Mucosa of rectum (tissue), 2 donors: ENCODE measurements around the gene LEMD3.
"Not testable (repeated sequence)": the region's sequence is repeated elsewhere in the genome, so short reads cannot be mapped to it uniquely, and the experiment has no call there.

Experiments used
- H3K27ac ChIP-seq, 2 donors: one replicate each; pipeline ENCODE4 v1.7.0; 2013; ENCODE audit warnings: inconsistent platforms in 2 of 2, low read depth in 2 of 2, low read length in 2 of 2
- H3K27me3 ChIP-seq, 2 donors: one replicate each; pipeline ENCODE4 v1.7.0; 2013; ENCODE audit warnings: low read length in 2 of 2; ENCODE audit not compliant: control insufficient read depth in 2 of 2, insufficient read depth in 2 of 2
- H3K36me3 ChIP-seq, 2 donors: one replicate each; pipeline ENCODE4 v1.7.0; 2013; ENCODE audit warnings: low read length in 2 of 2; ENCODE audit not compliant: control insufficient read depth in 2 of 2, insufficient read depth in 2 of 2
- H3K4me1 ChIP-seq, 2 donors: one replicate each; pipeline ENCODE4 v1.7.0; 2013; ENCODE audit warnings: low read length in 2 of 2, mild to moderate bottlenecking in 1 of 2; ENCODE audit not compliant: control insufficient read depth in 2 of 2, insufficient read depth in 2 of 2
- H3K4me3 ChIP-seq, 2 donors: one replicate each; pipeline ENCODE4 v1.7.0; 2013; ENCODE audit warnings: low read length in 2 of 2
- H3K9ac ChIP-seq, 2 donors: one replicate each; pipeline ENCODE4 v1.7.0; 2013; ENCODE audit warnings: low read length in 2 of 2, low read depth in 1 of 2, mild to moderate bottlenecking in 1 of 2
- H3K9me3 ChIP-seq, 2 donors: one replicate each; pipeline ENCODE4 v1.7.0; 2013; ENCODE audit warnings: low read length in 2 of 2; ENCODE audit not compliant: control insufficient read depth in 2 of 2
- donor health status: healthy.
- donor health status: Normal muscosa, but diverticular disease.

LEMD3 gene

GRCh38 chr12:65275627-65276026 is 106.2 kb downstream of the LEMD3 start:
- Histone ChIP-seq H3K4me1 (peaks cover 0 to 3% of the 10 kb centered on the region in 2 donors), H3K9me3 (no peaks in the 10 kb centered on the region), H3K9ac (no peak overlapping the region), H3K27ac (no peak overlapping the region), H3K4me3 (no peak overlapping the region), H3K36me3 (no peaks in the 10 kb centered on the region), H3K27me3 (peaks cover 9 to 24% of the 10 kb centered on the region in 2 donors)

GRCh38 chr12:65276916-65277530 is 107.6 kb downstream of the LEMD3 start:
- Histone ChIP-seq H3K36me3 (no peaks in the 10 kb centered on the region), H3K27me3 (peaks cover 9 to 24% of the 10 kb centered on the region in 2 donors), H3K4me3 (no peak overlapping the region), H3K9me3 (no peaks in the 10 kb centered on the region), H3K27ac (no peak overlapping the region), H3K9ac (no peak overlapping the region), H3K4me1 (peaks cover 0 to 3% of the 10 kb centered on the region in 2 donors)

DNA sequence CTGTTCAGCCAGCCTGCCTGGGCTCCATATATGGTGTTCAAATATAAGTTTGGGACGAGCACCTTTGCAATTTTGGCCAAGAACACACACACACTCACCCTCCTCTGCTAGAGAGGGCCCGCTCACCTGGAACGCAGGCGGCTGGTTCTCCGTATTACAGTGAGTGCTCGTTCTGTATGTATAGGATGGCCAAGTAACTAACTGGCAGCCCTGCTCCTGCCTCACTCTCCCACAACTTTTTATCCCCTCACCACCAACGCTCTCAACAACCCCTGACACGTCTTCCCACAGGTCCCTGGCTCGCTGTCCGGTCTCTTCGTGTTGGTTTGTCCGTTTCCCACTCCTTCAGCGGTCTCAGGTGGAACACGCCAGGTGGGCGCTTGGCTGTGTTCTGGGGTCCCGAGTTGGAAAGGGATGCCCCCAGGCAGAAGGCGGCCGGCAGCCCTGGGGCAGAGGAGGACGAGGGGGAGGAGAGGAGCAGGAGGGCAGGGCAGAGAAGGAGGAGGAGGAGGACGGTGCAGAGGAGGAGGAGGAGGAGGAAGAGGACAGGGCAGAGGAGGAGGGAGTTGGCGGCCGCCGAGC is 108.7 kb downstream of the LEMD3 start:
- no peak overlapping the region for H3K27ac ChIP-seq
- H3K9ac ChIP-seq: peak overlapping the region; percentile 29 to 44
- peaks cover 0 to 3% of the 10 kb centered on the region in 2 donors for H3K4me1 ChIP-seq
- H3K9me3 ChIP-seq: no peaks in the 10 kb centered on the region
- peak overlapping the region; percentile 64 to 70 for H3K4me3 ChIP-seq
- peaks cover 8 to 24% of the 10 kb centered on the region in 2 donors for H3K27me3 ChIP-seq
- no peaks in the 10 kb centered on the region for H3K36me3 ChIP-seq

DNA sequence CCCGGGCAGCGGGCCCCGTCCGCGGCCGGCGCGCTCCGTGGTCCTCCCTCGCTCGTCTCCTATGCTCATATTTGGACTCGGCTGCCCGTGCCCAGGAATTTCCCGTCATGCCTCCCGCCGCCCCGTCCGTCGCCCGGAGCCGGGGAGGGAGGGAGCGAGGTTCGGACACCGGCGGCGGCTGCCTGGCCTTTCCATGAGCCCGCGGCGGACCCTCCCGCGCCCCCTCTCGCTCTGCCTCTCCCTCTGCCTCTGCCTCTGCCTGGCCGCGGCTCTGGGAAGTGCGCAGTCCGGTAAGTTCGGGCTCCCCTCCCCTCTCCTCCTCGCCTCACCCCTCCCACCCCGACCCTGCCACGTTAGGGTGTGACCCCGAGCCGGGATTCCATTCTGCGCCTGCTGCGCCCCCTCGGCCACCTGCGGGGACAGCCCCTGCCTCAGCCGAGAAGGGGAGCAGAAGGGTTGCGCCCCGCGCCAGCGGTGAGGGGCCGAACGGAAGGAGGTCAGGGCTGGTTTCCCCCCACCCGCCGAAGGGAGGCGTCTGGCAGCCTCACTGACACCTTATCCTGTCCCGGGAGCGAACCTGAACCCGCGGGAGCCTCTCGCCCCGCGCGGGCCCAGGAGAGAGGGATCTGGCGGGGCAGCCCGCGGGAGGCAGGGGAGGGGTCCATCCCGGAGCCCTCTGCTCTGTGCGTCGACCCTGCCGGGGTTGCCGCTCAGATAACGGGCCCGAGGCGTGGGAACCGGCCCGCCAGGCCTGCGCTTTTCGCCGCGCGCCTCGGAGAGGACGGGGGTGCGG is 109.4 kb downstream of the LEMD3 start, which contains the start of gene MSRB3:
Gene MSRB3 (plus strand): TSS at position 108 of the 793 bp plus-strand sequence. CDS start 29,897 bp downstream, outside the sequence.
- Histone ChIP-seq H3K4me3 (peak within 1 kb of the TSS; percentile 64 to 70), H3K36me3 (no peaks in the 10 kb centered on the region), H3K27me3 (peaks cover 6 to 24% of the 10 kb centered on the region in 2 donors), H3K4me1 (peaks cover 0 to 3% of the 10 kb centered on the region in 2 donors), H3K9me3 (no peaks in the 10 kb centered on the region), H3K27ac (peak within 1 kb of the TSS; percentile 71 to 78), H3K9ac (peak within 1 kb of the TSS; percentile 48 to 67)

DNA sequence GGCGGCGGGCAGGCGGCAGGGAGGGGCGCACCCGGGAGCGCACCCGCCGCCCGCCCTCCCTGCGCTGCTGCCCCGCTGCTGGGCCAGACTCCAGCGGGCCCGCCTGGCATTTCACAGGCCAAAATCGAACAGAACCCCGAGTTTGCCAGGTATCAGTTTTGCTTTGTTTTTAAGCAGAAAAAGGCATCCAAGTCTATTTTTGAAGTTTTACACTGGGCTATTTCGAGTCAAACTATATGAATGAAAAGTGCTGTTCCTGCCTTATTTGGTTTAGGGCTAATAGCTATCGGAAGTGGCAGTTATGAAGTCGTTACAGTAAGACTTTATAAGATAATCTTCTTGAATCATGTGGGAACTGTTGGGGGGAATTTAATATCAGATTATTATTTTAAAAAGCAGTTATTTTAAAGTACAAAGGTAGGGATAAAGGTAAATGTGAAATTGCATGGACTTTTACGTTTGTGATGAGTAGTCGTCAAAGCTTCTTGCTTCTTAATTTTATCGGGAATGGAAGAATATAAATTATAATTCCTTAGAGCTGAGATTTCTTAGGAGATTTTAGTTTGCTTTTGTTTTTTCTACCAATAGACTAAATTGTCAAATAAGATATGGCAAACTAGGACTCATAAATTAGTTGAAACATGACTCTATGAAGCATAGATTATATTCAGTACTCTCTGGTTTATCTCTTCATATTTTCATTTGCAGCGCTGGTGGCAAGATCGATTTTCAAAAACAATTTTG is 110.2 kb downstream of the LEMD3 start:
- Histone ChIP-seq H3K27me3 (peaks cover 6 to 27% of the 10 kb centered on the region in 2 donors), H3K27ac (peak overlapping the region; percentile 71 to 78), H3K9ac (peak overlapping the region in 1 of 2 donors; percentile 67), H3K4me3 (peak overlapping the region; percentile 64 to 70), H3K9me3 (no peaks in the 10 kb centered on the region), H3K4me1 (peaks cover 0 to 3% of the 10 kb centered on the region in 2 donors), H3K36me3 (no peaks in the 10 kb centered on the region)

DNA sequence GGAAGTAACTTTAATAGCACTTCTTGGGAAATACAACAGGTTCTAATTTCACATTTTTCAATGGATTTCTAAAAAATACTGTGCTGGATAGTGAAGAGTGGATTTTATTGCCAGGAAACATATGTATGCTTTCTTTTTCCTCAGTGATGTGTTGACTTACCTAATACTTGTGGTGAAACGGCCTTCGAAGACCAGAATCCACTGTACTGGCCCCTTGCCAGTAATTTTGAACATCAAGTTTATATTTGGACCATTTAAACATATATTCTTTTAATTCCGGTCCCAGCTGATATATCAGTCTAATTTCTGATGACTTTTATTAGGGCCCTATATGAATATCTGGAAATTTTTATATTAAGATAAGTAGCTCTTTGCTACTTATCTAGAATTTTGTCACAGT is 110.9 kb downstream of the LEMD3 start:
- H3K9me3 ChIP-seq: no peaks in the 10 kb centered on the region
- H3K27ac ChIP-seq: no peak overlapping the region
- no peak overlapping the region for H3K9ac ChIP-seq
- H3K4me1 ChIP-seq: peaks cover 0 to 3% of the 10 kb centered on the region in 2 donors
- peaks cover 6 to 28% of the 10 kb centered on the region in 2 donors for H3K27me3 ChIP-seq
- H3K36me3 ChIP-seq: no peaks in the 10 kb centered on the region
- no peak overlapping the region for H3K4me3 ChIP-seq

DNA sequence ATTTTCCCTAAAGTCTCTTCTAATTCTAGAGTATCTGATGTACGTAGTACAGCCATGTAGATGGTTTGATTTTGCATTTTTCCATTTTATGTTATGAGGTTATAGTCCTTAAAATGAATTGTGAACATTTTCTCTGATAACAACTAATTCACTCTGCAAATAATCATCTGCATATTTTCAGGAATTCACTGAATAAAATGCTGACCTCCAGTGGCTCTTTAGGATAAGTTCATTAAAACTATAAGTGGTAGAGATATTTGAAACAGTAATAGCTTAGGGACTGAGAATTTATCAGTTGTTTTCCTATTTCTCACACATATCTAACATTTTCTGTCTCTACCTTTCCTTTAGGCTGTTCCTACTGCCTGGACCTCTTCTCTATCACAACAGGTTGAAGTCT is 113.5 kb downstream of the LEMD3 start:
- Histone ChIP-seq H3K9me3 (no peaks in the 10 kb centered on the region), H3K9ac (no peak overlapping the region), H3K36me3 (no peaks in the 10 kb centered on the region), H3K4me3 (no peak overlapping the region), H3K4me1 (peaks cover 0 to 3% of the 10 kb centered on the region in 2 donors), H3K27me3 (peaks cover 3 to 21% of the 10 kb centered on the region in 2 donors), H3K27ac (no peak overlapping the region)

- H3K9ac ChIP-seq, H3K4me3 ChIP-seq, H3K36me3 ChIP-seq, H3K27ac ChIP-seq, H3K4me1 ChIP-seq, H3K27me3 ChIP-seq, H3K9me3 ChIP-seq: not testable (repeated sequence)
Measured at GRCh38 chr12:65285532-65285931, 116.1 kb downstream of the LEMD3 start.

GRCh38 chr12:65287426-65287825 is 118.0 kb downstream of the LEMD3 start:
- Histone ChIP-seq H3K27me3 (peaks cover 0 to 3% of the 10 kb centered on the region in 2 donors), H3K9ac (no peak overlapping the region), H3K4me1 (no peaks in the 10 kb centered on the region)

More at GRCh38 chr12:65287426-65287825, 118.0 kb downstream of the LEMD3 start:
- Histone ChIP-seq H3K4me3 (no peak overlapping the region), H3K9me3 (no peaks in the 10 kb centered on the region), H3K36me3 (no peaks in the 10 kb centered on the region), H3K27ac (no peak overlapping the region)
